Measurements from ENCODE around the gene GRID1.

GRID1 gene

GRCh38 chr10:86370006-86370585 is 3.5 kb upstream of the GRID1 start (continued):
- TF ChIP-seq TSHZ1 (tag by site-specific recombination; IDR thresholded peaks at IDR 0.05; ENCODE audit: borderline replicate concordance) (no peak), ZNF561 (tag by site-specific recombination; IDR thresholded peaks at IDR 0.05; ENCODE audit: borderline replicate concordance) (no peak), ZNF629 (tag by site-specific recombination; IDR thresholded peaks at IDR 0.05) (no peak), ZNF391 (tag by site-specific recombination; IDR thresholded peaks at IDR 0.05; ENCODE audit: borderline replicate concordance, low read depth) (no peak), ZBTB8A (tag by site-specific recombination; IDR thresholded peaks at IDR 0.05) (no peak), ZNF654 (tag by site-specific recombination; IDR thresholded peaks at IDR 0.05; ENCODE audit: low read depth) (no peak), ZNF112 (tag by site-specific recombination; IDR thresholded peaks at IDR 0.05) (no peak)

- H3K36me3 ChIP-seq (ENCODE audit: control insufficient read depth in 2 of 2, insufficient read depth in 1 of 2, low read length in 2 of 2): peaks cover 0 to under 1% of the 10 kb centered on the region in 2 experiments; a peak in 1 of 3 replicates
- H3K27ac ChIP-seq (ENCODE audit: extremely low read depth, low read depth, low read length): no peak overlapping the region
- CTCF ChIA-PET: interaction anchor here (0.6 to 1.0 kb wide), 2 partner anchors 107 to 1413 kb away, joined by 3 read pairs; no protein-coding TSS in a partner anchor
- no peaks in the 10 kb centered on the region; the same call in 1 of the 2 replicates for H3K4me1 ChIP-seq (ENCODE audit: control insufficient read depth, insufficient read depth, low read length)
- H3K4me3 ChIP-seq (ENCODE audit: low read depth, low read length): no peak overlapping the region
- TF ChIP-seq ZNF514 (tag by site-specific recombination; IDR thresholded peaks at IDR 0.05): no peak
- TF ChIP-seq REPIN1 (tag by site-specific recombination; IDR thresholded peaks at IDR 0.05; ENCODE audit: low read depth): no peak
- no peak for TF ChIP-seq ZSCAN30 (tag by site-specific recombination; IDR thresholded peaks at IDR 0.05)
- TF ChIP-seq GLIS1 (tag by site-specific recombination; IDR thresholded peaks at IDR 0.05): no peak
- no peak for TF ChIP-seq ZBTB7A (tag by site-specific recombination; IDR thresholded peaks at IDR 0.05; ENCODE audit: low read depth)
- TF ChIP-seq HIC1 (tag by site-specific recombination; IDR thresholded peaks at IDR 0.05): no peak
- TF ChIP-seq ZNF23 (tag by site-specific recombination; IDR thresholded peaks at IDR 0.05; ENCODE audit: borderline replicate concordance): no peak
- no peak for TF ChIP-seq ZNF629 (tag by site-specific recombination; IDR thresholded peaks at IDR 0.05)
- no peak for TF ChIP-seq GLIS2 (tag by site-specific recombination; IDR thresholded peaks at IDR 0.05)
- no peaks in the 10 kb centered on the region for H3K9me3 ChIP-seq (ENCODE audit: control insufficient read depth, insufficient read depth, low read depth, low read length)
- POLR2A ChIA-PET: no interaction called here
Observed at GRCh38 chr10:86368987-86369386, 2.4 kb upstream of the GRID1 start.

- TF ChIP-seq ZNF624 (tag by site-specific recombination; IDR thresholded peaks at IDR 0.05): no peak
- no peak for TF ChIP-seq ZNF677 (tag by site-specific recombination; IDR thresholded peaks at IDR 0.05)
- no peak for TF ChIP-seq ZBTB20 (tag by site-specific recombination; IDR thresholded peaks at IDR 0.05)
- no peak for TF ChIP-seq ZNF629 (tag by site-specific recombination; IDR thresholded peaks at IDR 0.05)
- CTCF ChIA-PET: interaction anchor here (0.6 to 0.7 kb wide), 2 partner anchors 598 to 1678 kb away, joined by 3 to 4 read pairs; no protein-coding TSS in a partner anchor
- H3K4me3 ChIP-seq (ENCODE audit: low read depth, low read length): no peak overlapping the region
Observed at GRCh38 chr10:86368046-86368445, 1.5 kb upstream of the GRID1 start.

More at GRCh38 chr10:86368046-86368445, 1.5 kb upstream of the GRID1 start:
- POLR2A ChIA-PET: interaction anchor here (2.4 kb wide), 1 partner anchor 32 kb away, joined by 9 read pairs; no protein-coding TSS in a partner anchor
- H3K9me3 ChIP-seq (ENCODE audit: control insufficient read depth, insufficient read depth, low read depth, low read length): no peaks in the 10 kb centered on the region
- no peak overlapping the region for H3K27ac ChIP-seq (ENCODE audit: extremely low read depth, low read depth, low read length)
- no peaks in the 10 kb centered on the region; the same call in 1 of the 2 replicates for H3K4me1 ChIP-seq (ENCODE audit: control insufficient read depth, insufficient read depth, low read length)
- peaks cover 0 to 6% of the 10 kb centered on the region in 2 experiments; a peak in 1 of 3 replicates for H3K36me3 ChIP-seq (ENCODE audit: control insufficient read depth in 2 of 2, insufficient read depth in 1 of 2, low read length in 2 of 2)
